Mammary epithelial cell (primary cell): ENCODE data around the gene HINT2.

Experiments used
- CTCF ChIP-seq, 2 donors: IDR thresholded peaks in 1 of 2; conservative IDR thresholded peaks in 1 of 2; 2 replicates each; pipeline ENCODE4 v1.5.1; 2011 to 2012; ENCODE audit warnings: inconsistent platforms in 2 of 2, low read length in 2 of 2, mild to moderate bottlenecking in 2 of 2, control low read depth in 1 of 2, low read depth in 1 of 2; ENCODE audit not compliant: insufficient read depth in 1 of 2; ENCODE audit errors: extremely low read depth in 1 of 2
- EZH2 ChIP-seq: IDR thresholded peaks from 2 replicates; pipeline ENCODE4 v1.6.1; 2012; ENCODE audit warnings: low read length, inconsistent platforms, borderline replicate concordance

- TF ChIP-seq CTCF (conservative IDR thresholded peaks at IDR 0.05 in 1 of 2, IDR thresholded peaks at IDR 0.05 in 1 of 2; ENCODE audit: extremely low read depth in 1 of 2, insufficient read depth in 1 of 2, low read depth in 1 of 2, low read length in 2 of 2) (no peak), EZH2 (no peak)
Observed at GRCh38 chr9:35822926-35823325, 8.1 kb upstream of the HINT2 start.
